ENCODE results near the gene CELF1. TPM values are rescaled to one million over a fixed set of nuclear protein-coding genes. Genes with fewer than 3 reads are reported as not detected.
A peak's percentile ranks its signal among the peaks of the same experiment; 100 is the strongest.

Gene CELF1
- total and polyA plus RNA-seq, 9 of the 15 experiments (the other 6 are each of a cell fraction or from before 2014, with no cell fraction given), result 11.3 to 142 (median 77.4) TPM

DNA sequence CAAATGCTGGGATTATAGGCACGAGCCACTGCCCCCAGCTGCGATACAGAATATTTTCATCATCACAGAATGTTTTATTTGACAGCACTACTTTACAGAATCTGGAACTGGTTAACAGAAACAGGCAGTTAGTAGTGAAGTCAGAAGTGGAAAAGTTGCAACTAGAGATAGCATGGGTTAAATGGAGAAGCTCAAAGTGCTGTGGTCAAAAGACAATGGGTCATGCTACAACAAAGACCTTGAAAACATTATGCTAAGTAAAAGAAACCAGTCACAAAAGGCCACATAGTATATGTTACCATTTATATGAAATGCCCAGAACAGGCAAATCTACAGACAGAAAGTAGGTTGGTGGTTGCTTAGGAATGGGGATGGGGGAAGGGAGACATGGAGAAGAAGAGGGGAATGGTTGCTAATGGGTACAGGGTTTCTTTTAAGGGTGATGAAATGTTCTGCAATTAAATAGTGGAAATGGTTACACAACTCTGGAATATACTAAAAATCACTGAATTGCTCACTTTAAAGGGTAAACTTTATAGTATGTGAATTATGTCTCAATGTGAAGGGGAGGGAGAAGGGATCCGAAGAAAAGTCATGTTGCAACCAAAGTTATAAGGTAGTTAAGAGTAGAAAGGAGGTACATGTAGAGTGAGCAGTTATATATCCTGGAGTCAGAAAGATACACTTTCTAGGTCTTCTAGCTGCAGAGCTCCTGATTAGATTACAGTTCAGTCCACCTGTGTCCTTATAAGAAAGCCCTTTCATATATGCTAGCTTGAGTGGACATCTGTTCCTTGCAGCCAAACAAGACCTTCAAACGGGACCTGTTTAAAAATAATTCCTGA, 57.7 kb downstream of the CELF1 start (continued):
- TF ChIP-seq SOX6 (IDR thresholded peaks at IDR 0.05) (peak; percentile 30; the same call in 1 of the 2 replicates), ZNF24 (IDR thresholded peaks at IDR 0.05) (no peak), ZNF431 (CRISPR knock-in tag; IDR thresholded peaks at IDR 0.05) (no peak), PTTG1 (tag; IDR thresholded peaks at IDR 0.05; ENCODE audit: low read depth) (0 out of 2 replicates have a peak, but pooled peaks have one; percentile 22), CEBPG (CRISPR knock-in tag; IDR thresholded peaks at IDR 0.05) (peak; percentile 77), CEBPG (tag; conservative IDR thresholded peaks at IDR 0.05 in 1 of 2, IDR thresholded peaks at IDR 0.05 in 1 of 2) (peak; percentile 76 to 97), ZNF584 (CRISPR knock-in tag; IDR thresholded peaks at IDR 0.05; ENCODE audit: low read depth) (0 out of 2 replicates have a peak, but pooled peaks have one; percentile 54), SRSF1 (IDR thresholded peaks at IDR 0.05; ENCODE audit: low read depth, low read length) (no peak), TSC22D4 (tag; IDR thresholded peaks at IDR 0.05) (no peak), ZNF134 (CRISPR knock-in tag; conservative IDR thresholded peaks at IDR 0.05) (no peak), CTBP1 (IDR thresholded peaks at IDR 0.05; ENCODE audit: borderline replicate concordance) (0 out of 2 replicates have a peak, but pooled peaks have one; percentile 8), TRIM24 (IDR thresholded peaks at IDR 0.05) (peak; percentile 85 to 91; a peak in 2 of 4 replicates), BCL6 (CRISPR knock-in tag; IDR thresholded peaks at IDR 0.05) (0 out of 2 replicates have a peak, but pooled peaks have one; percentile 18), POLR2H (tag; IDR thresholded peaks at IDR 0.05; ENCODE audit: low read depth) (0 out of 2 replicates have a peak, but pooled peaks have one; percentile 28), DPF2 (IDR thresholded peaks at IDR 0.05) (0 out of 2 replicates have a peak, but pooled peaks have one; percentile 12), EP300 (IDR thresholded peaks at IDR 0.05; ENCODE audit: low read length) (peak; percentile 15; the same call in 1 of the 2 replicates), RBM39 (optimal IDR thresholded peaks at IDR 0.05; ENCODE audit: low read depth, low read length) (no peak), LEF1 (IDR thresholded peaks at IDR 0.05) (peak; percentile 38; the same call in 1 of the 2 replicates), ZNF212 (CRISPR knock-in tag; IDR thresholded peaks at IDR 0.05) (no peak), CEBPB (tag; IDR thresholded peaks at IDR 0.05) (peak; percentile 55), TAL1 (IDR thresholded peaks at IDR 0.05) (peak; percentile 29; the same call in 1 of the 2 replicates), RFX1 (IDR thresholded peaks at IDR 0.05) (peak; percentile 48), ZEB2 (IDR thresholded peaks at IDR 0.05) (peak; percentile 47; the same call in 1 of the 2 replicates)
